HG02884 (cell line): ENCODE measurements around the gene GINS1.
A peak's percentile ranks its signal among the peaks of the same experiment; 100 is the strongest.

Experiments
- ATAC-seq: cut with Tn5 transposase; IDR thresholded peaks from one replicate; pipeline ENCODE4 v1.9.1; 2021; ENCODE audit warnings: mild to moderate bottlenecking, moderate library complexity; ENCODE audit not compliant: unreplicated experiment

The GINS1 gene

DNA sequence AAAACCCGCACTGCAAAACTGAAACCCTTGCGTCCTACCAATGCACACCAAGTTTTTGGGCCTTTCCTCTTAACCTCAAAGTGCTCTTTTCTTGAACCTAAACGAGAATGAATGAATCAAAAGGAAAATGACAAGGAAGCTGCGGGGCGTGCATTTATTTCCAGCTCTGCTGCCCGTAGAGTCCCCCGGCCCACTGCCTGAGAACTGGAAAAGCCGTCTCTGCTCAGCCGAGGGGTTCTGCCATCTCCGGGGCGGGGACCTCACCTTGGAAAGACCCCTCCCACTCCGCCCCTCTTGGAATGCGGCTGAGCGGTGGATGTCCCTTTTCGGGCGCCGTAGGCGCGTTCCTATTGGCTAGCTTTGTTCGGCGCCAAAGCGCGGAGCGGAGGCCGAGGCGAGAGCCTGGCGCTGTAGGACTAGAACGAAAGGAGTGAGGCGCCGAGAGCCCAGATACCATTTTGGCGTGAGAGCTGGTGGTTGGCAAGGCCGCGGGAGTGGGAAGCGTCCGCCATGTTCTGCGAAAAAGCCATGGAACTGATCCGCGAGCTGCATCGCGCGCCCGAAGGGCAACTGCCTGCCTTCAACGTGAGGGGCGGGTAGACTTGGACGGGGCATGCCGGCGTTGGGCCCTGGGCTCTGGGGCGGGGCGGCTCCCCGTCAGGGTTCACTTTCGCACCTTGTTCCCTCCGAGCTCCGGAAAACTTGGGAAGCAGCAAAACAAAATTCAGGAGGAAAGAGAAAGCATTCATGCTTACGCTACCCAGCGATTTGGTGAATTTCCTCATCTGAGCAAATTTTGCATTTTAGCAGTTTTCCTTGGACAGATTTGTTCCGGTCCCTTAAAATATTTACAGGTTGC is at the start of gene GINS1:
Gene GINS1 (plus strand): TSS at position 363 of the 859 bp plus-strand sequence. CDS start 148 bp downstream, at position 511.
- peak; percentile 86 for ATAC-seq

DNA sequence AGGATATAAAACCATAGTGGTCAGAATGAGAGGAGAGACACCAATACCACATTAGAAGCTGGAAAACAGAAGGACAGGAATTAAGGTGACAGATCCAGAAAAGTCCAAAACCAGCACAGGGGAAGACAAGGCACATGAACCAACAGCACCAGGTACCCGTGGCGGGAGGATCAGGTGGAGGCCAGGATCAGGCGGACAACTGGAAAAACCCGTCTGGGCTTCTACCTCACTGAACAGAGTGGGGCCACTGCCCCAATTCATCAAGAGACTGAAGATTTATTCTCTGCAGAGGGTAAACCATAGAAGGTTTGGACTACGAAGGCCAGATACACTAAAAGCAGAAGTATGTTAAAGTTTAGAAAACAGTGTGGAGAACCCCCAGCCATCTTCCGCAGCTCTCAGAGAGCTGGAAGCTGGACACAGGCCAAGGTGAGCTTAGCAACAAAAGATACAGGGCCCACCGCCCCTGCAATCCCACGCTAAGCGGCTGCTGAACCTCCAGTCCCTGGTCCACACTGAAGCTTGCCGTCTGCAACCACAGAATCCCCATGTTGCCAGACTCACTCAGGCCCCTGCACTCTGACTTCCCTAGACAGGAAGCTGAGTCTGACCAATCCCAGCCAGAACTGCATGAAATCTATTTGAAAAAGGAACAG is 46.7 kb upstream of the GINS1 start:
- ATAC-seq = peak; percentile 54

DNA sequence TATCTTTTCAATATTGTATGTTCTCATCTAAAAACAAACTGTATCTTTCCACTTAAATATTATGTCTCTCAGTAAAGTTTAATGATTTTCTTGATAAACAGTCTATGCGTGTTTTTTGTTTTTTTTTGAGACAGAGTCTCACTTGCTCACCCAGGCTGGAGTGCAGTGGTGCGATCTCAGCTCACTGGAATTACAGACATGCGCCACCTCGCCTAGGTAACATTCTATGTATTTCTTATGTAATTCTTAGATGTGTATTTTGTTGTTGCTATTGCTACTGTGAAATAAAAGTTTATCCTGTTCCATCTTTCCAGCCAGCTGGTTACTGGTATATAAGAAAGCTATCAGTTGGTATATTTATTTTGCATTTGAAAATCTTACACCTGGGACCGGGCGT is 46.2 kb upstream of the GINS1 start:
- ATAC-seq = peak; percentile 4

GRCh38 chr20:25364180-25364788 is 43.2 kb upstream of the GINS1 start:
- no peak for ATAC-seq

- no peak for ATAC-seq
Observed at GRCh38 chr20:25364879-25365699, 42.4 kb upstream of the GINS1 start.

- no peak for ATAC-seq
Observed at GRCh38 chr20:25368526-25368925, 38.9 kb upstream of the GINS1 start.

DNA sequence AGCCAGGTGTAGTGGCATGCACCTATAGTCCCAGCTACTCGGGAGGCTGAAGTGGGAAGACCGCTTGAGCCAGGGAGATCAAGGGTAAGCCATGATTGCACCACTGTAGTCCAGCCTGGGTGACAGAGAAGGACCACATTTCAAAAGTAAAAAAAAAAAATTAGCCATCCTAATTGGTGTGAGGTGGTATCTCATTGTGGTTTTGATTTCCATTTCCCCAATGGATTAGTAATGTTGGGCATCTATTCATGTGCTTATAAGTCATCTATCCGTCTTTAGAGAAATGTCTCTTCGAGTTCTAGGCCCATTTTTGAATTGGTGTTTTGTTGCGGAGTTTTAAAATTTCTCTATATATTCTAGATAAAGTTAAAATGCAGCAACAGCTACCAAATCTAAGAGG is 38.5 kb upstream of the GINS1 start:
- no peak for ATAC-seq

DNA sequence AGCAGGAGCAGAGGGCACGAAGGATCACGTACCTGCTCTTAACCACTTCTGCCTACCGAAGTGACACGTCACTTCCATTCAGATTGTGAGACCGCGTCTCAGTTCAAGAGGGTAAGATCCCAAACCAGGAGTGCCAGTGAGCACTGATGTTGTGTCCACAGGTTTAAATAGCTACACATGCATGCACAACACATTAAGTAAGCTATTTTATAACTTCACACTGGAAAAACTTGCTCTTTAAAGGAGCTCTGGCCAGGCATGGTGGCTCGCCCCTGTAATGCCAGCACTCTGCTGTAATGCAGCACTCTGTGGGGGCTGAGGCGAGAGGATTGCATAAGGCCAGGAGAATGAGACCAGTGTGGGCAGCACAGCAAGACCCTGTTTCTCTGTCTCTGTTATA is 37.9 kb upstream of the GINS1 start:
- no peak for ATAC-seq

DNA sequence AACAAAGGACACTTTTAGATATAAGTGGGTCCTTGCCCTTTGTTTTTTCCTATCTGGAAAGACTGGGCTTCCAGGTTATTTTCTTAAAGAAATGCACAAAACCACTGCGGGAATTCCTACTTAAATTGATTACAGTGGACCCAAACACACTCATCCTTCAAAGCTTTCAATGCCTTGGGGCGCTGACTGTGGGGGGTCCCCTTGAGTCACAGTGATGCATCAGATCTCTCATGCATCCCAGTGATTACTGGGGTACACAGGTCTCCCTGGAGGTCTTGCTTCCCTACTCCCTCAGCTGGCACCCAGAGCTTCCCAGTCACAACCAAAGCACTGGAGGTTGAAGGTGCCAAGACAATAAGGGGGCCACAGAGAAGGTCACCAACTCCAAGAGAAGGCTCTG is 37.5 kb upstream of the GINS1 start:
- ATAC-seq = no peak

DNA sequence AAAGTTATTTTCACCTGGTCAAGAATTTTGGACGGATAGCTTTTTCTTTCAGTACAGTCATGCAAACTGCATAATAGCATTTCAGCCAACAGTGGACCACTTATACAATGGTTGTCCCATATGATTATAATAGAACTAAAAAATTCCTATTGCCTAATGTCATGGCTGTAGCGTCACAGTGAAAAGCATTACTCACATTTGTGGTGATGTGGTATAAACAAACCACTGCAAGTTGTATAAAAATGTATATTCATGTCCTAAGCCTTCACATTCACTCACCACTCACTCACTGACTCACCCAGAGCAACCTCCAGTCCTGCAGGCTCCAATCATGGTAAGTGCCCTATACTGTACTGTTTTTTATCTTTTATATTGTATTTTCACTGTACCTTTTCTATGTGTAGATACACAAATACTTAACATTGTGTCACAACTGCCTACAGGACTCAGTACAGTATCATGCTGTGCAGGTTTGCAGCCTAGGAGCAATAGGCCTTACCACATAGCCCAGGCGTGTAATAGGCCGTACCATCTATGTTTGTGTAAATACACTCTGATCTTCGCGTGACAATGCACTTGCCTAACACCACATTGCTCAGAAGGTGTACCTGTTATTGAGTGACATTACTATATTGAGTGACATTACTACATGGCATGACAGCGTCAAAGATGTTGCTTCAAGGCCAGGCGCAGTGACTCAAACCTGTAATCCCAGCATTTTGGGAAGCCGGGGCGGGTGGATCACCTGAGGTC is 34.7 kb upstream of the GINS1 start:
- ATAC-seq = no peak

- ATAC-seq = no peak
Observed at GRCh38 chr20:25374842-25375241, 32.6 kb upstream of the GINS1 start.

- no peak for ATAC-seq
Observed at GRCh38 chr20:25376236-25376635, 31.2 kb upstream of the GINS1 start.

DNA sequence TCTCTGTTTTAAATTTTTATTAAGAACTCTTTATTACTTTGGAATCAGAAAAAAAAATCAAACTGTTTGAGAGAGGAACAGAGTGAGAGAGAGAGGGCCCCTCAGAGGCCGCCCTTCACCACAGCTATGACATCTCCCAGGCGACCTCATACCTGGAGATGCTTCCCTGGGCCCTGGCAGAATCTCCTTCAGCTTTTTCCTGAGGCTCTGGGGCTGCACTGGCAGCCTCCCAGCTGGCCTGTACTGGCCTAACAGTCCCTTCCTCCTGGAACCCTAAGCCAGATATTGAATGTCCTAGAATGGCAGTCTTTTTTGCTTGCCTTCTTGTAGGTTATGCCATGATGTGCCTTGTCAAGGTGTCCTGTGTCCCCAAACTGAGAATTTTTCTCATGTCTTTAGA is 30.6 kb upstream of the GINS1 start:
- no peak for ATAC-seq

DNA sequence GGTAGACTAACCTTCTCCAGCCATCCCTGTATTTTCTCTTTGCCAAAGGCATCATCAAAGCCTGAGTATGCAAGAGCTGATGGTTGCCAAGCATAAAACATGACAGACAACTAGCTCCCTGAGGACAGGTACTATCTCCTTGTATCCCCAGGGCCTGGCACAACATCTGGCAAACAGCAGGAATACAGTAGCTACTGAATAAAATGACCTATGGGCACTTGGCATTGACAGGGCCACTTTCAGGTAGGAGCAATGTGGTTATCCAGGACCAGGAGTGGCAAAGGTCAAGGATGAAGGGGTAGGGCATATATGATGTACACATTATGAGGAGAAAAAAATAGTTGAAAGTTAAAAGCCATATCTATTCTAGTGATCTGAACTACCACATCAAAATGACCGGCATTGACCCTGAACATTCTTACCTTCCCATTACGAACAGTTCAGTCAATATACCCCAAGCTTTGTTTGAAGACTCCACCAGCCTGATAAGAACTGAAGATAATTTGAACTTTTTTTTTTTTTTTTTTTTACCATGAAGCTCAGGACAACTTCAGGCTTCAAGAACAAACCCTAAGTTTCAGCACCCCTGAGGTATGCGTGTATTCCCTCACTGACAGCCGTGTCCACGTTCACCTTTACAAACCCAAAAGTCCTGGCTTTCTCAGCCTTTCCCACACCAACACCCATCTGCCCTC is 29.1 kb upstream of the GINS1 start:
- no peak for ATAC-seq

DNA sequence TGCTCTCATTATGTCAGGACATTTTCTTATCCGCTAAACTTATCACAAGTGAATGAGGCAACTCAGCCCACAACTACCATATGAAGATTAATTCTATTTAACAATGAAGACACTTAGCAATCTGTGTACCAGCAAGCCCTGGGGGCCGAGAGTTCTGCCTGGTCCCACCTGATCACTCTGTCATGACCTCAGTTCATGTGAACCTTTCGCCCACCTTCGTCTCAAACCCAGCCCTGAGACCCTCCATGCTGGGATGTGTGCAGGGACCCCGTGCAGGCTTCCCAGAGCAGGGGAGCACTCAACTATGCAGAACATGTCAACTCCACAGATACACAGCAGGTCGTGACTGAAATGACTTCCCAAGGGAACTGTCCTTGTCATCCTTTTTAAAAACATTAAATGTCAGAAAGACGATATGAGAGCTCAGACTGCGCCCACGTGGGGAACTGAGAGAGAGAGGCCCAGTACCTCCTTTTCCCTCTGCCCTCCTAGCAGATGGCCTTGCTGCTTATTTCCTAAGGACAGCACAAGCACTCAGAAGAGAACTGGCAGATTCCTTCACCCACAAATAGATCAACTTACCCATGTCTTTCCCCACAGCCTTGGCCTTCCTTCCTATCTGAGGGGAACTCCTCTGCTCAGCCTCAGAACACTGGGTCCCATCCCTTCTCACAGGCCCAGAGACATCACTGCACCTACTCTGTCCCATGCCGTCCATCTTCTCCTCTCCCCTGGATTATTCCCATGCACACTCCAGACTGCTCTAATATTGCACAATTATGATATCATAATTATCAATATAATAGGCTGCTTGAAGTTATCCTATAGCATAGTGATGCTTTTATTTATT is 28.4 kb upstream of the GINS1 start:
- ATAC-seq = no peak

DNA sequence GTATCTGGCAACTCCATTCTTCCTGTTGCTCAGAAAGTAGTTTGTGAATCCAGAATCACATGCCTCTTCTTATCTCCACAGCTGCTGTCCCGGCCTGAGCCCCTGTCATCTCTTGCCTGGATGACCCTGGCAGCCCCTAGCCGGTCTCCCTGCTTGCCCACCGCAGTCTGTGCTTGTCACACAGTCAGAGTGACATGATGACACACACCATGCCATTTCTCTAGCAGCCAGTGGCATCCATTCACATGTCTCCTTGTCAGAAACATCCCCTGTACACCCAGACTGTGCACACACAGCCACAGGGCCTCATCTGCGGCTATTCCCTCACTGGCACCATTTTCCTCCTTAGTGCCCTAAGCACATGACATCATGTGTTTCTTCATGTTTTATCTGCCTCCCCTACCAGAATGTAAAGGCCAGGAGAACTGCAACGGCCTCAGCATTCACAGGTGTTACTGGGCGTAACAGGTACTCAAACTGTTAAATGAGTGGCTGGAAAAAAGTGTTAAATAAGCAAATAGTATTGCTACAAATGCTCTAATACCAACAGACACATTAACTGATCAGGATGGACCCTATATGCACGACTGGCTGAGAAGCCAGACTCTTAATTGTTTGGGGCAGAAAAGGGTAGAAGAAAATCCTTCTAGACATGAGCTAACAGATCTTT is 26.4 kb upstream of the GINS1 start:
- no peak for ATAC-seq

DNA sequence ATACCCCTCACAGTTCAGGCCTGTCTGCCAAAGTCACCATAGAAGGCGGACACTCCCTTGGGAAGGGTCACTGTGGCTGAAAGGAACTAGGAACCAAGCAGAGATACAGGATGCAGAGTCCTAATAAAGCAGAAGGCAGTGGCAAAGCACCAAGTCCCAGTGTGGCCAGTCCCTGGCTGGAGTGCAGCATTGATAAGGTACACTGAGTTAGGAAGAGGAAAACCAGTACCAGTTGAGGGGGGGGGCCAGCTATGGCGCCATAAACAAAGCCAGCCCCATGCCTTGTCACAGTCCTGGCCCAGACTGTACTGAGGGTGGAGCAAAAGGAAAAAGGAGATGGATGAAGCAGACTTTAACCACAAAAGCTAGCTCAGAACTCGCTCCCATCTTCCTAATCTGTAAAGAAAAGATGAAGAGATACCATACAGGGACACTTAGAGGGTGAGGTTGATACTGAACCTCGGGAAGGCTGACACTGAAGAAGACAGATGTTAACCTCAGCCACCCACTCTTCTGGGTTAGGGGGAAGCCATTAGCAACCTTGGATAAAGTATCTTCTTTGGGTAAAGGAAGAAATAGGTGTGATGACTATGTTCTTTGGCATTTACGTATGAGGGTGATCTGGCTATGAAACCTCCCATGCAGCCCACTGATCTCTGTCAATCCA is 24.6 kb upstream of the GINS1 start:
- ATAC-seq = no peak

- no peak for ATAC-seq
Observed at GRCh38 chr20:25389401-25389857, 18.0 kb upstream of the GINS1 start.
